NCI-H1092 (cell line): ENCODE data around the gene COPZ1.
"Not testable (repeated sequence)": the region's sequence is repeated elsewhere in the genome, so short reads cannot be mapped to it uniquely, and the experiment has no call there.

Experiments
- DNase-seq: peaks from one replicate; lab custom pipeline; 2025; lab: John Stamatoyannopoulos, UW

Gene COPZ1, protein sequence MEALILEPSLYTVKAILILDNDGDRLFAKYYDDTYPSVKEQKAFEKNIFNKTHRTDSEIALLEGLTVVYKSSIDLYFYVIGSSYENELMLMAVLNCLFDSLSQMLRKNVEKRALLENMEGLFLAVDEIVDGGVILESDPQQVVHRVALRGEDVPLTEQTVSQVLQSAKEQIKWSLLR

DNA sequence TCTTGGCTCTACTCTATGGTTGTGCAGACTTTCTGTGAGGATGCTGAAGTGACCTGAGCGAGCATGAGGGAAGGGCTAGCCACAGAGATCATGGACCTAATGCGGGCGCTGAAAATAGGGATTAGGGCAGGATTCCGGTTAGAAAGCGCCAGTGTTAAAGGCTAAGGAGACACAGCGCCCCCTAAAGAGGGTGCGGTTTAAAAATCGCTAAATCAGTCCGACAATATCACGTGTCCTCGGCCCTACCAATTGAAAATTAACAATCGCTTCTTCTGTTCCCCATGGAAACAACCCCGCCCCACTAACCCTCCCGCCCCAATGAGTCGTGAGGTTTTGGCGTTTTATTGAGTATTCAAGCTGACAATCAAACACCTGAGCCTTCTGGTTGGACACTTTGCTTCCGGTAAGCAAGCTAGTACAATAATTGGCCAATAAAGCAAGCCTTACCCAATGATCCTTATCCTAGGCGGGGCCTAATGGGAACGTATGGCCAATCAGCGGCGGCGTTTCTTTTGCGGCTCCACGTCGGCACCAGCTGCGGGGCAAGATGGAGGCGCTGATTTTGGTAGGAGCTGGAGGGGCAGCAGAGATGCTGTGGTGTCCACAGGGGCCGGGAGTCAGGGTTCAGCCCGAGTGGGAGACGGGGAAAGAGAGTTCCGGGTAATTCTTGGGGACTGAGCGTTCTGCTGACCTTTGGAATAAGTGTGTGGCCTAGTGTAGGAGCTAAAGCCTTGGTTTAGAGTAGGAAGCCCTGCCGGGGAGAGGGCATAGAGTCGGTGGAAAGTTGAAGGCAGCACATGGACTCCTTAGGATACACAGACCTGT lies at the start of gene COPZ1:
COPZ1 (plus strand) TSS at position 515 of the 825 bp plus-strand sequence; CDS start at position 548, 33 bp downstream.
- DNase-seq, result peak; percentile 100

GRCh38 chr12:54276368-54276767 lies 48.6 kb upstream of the COPZ1 start:
- no peak for DNase-seq

- no peak for DNase-seq
Measured at GRCh38 chr12:54277823-54278276, 47.1 kb upstream of the COPZ1 start.

GRCh38 chr12:54279227-54279631 lies 45.7 kb upstream of the COPZ1 start:
- no peak for DNase-seq

DNA sequence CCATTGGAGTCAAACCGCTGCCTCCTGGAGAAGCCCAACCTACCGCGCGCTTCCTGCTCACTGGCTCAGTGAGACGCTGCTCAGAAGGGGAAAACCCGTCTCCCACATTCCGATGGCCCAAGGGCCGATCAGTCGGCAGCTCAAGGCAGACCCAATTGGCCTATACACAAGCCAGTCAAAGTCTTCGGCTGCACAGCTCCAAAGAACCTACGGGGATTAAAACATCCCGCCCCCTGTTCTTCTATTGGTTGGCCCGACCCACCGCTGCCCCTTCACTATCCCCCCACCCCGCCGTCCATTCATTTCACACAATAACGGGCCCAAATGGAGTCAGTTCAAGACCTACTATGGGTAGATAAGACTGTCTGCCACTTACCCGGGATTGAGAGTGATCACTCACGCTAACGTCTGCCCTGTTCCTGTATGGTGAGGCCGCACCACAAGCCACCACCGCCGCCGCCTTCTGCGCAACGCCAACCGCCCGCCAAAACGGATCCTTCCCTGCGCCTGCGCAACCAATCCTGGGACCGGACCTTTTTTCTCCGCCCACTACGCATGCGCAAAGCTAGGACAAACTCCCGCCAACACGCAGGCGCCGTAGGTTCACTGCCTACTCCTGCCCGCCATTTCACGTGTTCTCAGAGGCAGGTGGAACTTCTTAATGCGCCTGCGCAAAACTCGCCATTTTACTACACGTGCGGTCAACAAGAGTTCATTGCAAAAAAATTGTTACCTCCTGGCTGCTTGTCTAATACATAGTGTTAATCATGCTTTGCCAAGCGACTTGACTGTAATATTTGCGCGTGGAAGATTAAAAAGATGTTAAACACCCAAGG lies 45.1 kb upstream of the COPZ1 start, which contains the start of gene CBX5:
CBX5 (minus strand) TSS at position 491 of the 836 bp plus-strand sequence. CDS start 22,472 bp downstream, outside the sequence.
- DNase-seq, result peak; percentile 100

DNA sequence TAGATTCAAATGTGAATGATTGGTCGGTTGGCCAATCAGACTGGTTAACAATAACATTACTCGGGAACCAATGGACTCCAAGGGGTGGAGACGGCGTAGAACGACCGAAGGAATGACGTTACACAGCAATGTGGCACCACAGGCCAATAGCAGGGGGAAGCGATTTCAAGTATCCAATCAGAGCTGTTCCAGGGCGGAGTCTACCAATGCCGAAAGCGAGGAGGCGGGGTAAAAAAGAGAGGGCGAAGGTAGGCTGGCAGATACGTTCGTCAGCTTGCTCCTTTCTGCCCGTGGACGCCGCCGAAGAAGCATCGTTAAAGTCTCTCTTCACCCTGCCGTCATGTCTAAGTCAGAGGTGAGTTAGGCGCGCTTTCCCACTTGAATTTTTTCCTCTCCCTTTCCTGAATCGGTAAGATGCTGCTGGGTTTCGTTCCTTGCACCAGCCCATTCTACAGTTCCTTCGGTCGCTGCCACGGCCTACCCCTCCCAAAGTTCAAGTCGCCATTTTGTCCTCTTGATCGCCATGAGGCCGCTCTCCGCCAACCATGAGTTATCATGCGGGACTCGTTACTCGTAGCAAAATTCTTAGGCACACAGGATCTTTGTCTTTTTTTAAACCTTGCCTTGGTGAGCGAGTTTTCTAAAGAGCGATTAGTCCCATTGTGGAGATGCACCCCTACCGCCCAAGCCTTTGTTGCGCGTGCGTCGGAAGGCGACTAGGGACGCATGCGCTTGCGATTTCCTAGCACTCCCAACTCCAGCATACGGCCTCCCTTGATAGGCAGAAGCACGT lies 44.3 kb upstream of the COPZ1 start, which contains the start of gene HNRNPA1:
HNRNPA1 (plus strand) TSS at position 259 of the 793 bp plus-strand sequence; CDS start at position 341, 82 bp downstream.
- peak; percentile 100 for DNase-seq

- not testable (repeated sequence) for DNase-seq
Measured at GRCh38 chr12:54281261-54281638, 43.7 kb upstream of the COPZ1 start.

GRCh38 chr12:54281694-54282093 lies 43.2 kb upstream of the COPZ1 start:
- not testable (repeated sequence) for DNase-seq

DNA sequence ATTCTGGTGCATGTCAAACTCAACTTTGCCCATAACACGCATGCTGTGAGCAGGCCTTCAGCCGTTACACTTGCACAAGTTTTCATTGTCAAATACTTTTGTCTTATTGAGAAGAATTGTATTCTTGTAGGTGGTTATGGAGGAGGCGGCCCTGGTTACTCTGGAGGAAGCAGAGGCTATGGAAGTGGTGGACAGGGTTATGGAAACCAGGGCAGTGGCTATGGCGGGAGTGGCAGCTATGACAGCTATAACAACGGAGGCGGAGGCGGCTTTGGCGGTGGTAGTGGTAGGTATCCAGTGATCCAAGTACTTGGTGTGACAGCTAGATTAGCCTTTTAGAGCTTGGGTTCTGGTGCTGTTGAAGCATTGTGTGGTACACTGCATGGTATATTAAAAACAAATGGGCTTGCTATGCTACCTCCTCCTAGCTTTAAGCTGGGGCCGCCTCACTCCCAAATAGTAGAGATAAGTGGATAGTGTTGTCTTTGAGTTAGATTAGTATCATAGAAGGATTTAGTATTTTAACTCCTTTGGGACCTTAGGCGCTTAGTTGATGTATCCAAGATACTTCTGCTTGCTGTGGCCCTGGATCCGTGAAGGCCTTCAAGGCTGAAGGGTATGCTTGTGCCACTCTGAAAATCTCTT lies 41.9 kb upstream of the COPZ1 start:
- DNase-seq, result no peak

GRCh38 chr12:54284070-54284780 lies 40.7 kb upstream of the COPZ1 start:
- not testable (repeated sequence) for DNase-seq

DNA sequence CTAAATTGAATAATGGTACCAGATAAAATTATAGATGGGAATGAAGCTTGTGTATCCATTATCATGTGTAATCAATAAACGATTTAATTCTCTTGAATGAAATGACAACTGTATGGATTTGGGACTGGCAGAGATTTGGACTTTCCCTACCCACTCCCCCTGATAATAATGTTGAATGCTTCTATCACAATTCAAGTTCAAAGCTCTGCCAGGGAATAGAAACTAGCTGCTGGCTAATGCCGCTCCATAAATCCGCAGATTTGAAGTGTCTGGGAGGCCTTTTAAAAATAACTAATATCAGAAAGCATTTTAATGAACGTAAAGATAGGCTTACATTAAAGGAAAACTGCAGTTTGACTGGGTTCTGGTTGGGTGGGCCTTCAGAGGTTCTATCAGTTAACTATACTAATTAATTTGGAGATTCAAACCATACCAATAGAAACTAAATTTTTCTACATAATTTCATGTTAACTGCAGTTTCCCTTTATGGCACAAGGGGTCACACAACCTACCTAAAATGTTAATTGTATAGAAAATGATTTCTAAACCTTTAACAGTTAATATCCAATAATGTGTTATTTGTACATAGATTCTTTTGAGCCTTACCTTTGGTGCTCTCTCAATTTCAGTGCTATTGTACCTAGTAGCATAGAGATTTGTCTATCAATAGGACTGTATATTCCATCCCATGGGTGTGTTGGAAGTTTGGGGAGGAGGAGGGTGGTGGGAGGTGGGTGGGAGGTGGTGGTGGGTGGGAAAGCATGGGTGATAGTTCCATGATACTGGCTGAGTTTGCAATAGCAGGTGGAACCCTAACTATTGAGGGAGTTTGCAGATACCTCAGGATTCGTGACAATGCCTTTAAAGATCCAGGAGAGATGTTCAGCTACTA lies 39.5 kb upstream of the COPZ1 start:
- no peak for DNase-seq

GRCh38 chr12:54286042-54287030 lies 38.6 kb upstream of the COPZ1 start:
- DNase-seq, result no peak

DNA sequence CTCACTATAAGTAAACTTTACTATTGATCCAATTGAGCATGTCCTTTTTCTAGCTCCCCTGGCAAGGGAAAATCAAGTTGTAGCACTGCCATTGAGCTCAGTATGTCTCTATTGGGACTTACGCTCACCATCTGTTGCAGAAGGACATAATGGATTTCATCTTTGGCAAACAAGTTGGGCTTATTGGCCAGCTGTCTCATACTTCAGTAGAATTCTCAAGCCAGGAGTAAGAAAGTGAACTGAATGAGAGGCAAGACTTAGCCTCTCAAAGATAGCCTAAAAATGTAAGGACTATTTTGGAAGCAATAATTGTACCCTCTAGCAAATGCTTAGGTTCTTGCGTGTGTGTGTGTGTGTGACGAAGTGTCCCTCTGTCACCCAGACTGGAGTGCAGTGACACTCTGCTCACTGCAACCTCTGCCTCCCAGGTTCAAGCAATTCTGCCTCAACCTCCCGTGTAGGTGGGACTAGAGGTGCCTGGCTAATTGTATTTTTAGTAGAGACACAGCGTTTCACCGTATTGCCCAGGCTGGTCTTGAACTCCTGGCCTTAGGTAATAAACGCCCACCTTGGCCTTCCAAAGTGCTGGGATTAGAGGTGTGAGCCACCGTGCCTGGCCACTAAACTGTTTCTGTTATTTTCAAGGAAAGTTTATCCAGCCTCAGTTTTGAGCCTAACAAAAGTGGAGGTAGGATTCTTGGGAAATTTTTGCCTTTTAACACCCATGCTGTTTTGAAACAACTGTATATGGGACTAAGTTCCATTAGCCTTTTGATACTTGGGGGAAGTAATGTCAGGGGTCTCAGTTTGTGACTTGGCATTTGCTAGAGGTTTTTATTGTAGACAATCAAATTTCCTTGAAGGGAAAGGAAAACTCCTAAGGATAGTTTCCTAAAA lies 37.4 kb upstream of the COPZ1 start:
- DNase-seq, result no peak

GRCh38 chr12:54292083-54292930 lies 32.6 kb upstream of the COPZ1 start:
- DNase-seq, result no peak

DNA sequence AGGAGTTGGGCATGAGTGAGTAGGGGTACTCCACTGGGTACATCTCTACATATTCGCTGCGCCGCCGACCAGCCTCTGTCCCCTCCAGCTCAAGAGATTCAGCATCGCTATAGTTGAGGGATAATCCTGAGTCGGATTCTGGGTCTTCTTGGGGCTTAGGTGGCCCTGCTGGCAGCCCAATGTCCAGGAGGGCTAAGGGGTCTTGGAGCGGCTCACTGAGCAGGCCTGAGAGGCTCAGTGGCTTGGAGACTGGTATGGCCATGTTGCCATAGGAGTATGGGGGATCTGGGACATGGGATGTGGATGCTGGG lies 32.0 kb upstream of the COPZ1 start:
- no peak for DNase-seq
